Right atrium auricular region (tissue), 2 donors: ENCODE data around the gene DGAT2. TPM values are rescaled to one million over a fixed set of nuclear protein-coding genes. Genes with fewer than 3 reads are reported as not detected.

Experiments
- DNase-seq: peaks from one replicate; pipeline ENCODE4 v3.0.0-alpha.2; 2019; ENCODE audit warnings: low spot score
- H3K27ac ChIP-seq, 2 donors: fragments of 200-600 bp; sonication (generic); 1 replicate in 1 of 2; 2 replicates in 1 of 2; pipeline ENCODE4 v1.5.1; 2016 to 2019
- H3K27me3 ChIP-seq, 2 donors: fragments of 200-600 bp; sonication (generic); one replicate each; pipeline versions ENCODE4 v1.5.1 to v1.6.0; 2017 to 2019
- H3K36me3 ChIP-seq: fragments of 200-600 bp; sonication (generic); one replicate; pipeline ENCODE4 v1.5.1; 2016
- H3K4me1 ChIP-seq, 2 donors: fragments of 200-600 bp; sonication (generic); one replicate each; pipeline versions ENCODE4 v1.5.1 to v1.6.0; 2017 to 2019
- H3K4me3 ChIP-seq, 2 donors: fragments of 200-600 bp; sonication (generic); 1 replicate in 1 of 2; 2 replicates in 1 of 2; pipeline ENCODE4 v1.5.1; 2017 to 2019; ENCODE audit warnings: mild to moderate bottlenecking in 1 of 2, moderate library complexity in 1 of 2
- H3K9me3 ChIP-seq, 2 donors: fragments of 200-600 bp; sonication (generic); one replicate each; pipeline ENCODE4 v1.5.1; 2019
- total RNA-seq, 2 donors: library from RNA; depleted of rRNA; stranded (reverse); fragments of >200 nt; gene quantifications; one replicate each; pipeline ENCODE4 v1.1.0, GENCODE V29; 2016
- TF ChIP-seq, protein P1 (sequence below), 2 donors: fragments of 200-600 bp; sonication (generic); IDR thresholded peaks; one replicate each; pipeline ENCODE4 v1.5.1; 2019; ENCODE audit warnings: antibody characterized with exemption in 2 of 2

The DGAT2 gene, protein sequence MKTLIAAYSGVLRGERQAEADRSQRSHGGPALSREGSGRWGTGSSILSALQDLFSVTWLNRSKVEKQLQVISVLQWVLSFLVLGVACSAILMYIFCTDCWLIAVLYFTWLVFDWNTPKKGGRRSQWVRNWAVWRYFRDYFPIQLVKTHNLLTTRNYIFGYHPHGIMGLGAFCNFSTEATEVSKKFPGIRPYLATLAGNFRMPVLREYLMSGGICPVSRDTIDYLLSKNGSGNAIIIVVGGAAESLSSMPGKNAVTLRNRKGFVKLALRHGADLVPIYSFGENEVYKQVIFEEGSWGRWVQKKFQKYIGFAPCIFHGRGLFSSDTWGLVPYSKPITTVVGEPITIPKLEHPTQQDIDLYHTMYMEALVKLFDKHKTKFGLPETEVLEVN
- 10 to 100 TPM in 1 of 2 donors, 1 to 10 TPM in 1; 2.7 to 27.7 TPM for total RNA-seq

DNA sequence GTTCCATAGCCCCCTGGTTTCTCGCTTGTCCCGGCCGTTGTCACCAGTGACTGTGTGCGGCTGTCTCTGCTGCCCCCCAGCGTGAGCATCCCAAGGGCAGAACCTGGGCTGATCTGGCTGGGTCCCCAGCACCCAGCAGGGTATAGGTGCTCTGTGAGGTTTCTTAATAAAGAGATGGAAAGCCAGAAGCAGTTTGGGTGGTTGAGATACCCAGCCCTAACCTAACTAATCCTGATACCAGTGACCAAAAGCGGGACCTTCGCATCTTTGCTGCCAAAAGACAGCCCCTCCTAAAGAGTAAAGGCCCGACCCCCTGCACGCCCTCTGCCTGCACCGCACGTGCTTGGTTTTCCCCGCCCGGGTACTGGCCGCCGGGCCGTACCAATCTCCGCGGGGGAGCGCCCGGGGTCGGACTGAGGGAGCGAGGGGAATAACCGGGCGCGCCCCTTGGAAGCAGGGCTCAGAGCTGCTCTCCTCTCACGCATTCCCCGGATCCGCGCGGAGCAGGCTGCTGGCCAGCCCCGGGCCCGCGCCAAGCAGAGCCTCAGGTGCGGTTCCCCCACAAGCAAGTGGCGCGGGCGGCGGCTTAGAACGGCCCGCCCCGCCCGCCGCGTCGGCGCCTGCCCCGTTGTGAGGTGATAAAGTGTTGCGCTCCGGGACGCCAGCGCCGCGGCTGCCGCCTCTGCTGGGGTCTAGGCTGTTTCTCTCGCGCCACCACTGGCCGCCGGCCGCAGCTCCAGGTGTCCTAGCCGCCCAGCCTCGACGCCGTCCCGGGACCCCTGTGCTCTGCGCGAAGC lies at the start of gene DGAT2:
Gene DGAT2, plus strand, starts transcription at position 667 of the 797 bp plus-strand sequence. CDS start 214 bp downstream, outside the sequence.
- no peaks in the 10 kb centered on the region for H3K36me3 ChIP-seq
- H3K4me1 ChIP-seq = peaks cover 0 to 18% of the 10 kb centered on the region in 2 donors
- no peaks in the 10 kb centered on the region for H3K9me3 ChIP-seq
- peak within 1 kb of the TSS; percentile 40 to 54 for H3K4me3 ChIP-seq
- DNase-seq = peak; percentile 70
- H3K27me3 ChIP-seq = no peaks in the 10 kb centered on the region
- TF ChIP-seq, protein P1, sequence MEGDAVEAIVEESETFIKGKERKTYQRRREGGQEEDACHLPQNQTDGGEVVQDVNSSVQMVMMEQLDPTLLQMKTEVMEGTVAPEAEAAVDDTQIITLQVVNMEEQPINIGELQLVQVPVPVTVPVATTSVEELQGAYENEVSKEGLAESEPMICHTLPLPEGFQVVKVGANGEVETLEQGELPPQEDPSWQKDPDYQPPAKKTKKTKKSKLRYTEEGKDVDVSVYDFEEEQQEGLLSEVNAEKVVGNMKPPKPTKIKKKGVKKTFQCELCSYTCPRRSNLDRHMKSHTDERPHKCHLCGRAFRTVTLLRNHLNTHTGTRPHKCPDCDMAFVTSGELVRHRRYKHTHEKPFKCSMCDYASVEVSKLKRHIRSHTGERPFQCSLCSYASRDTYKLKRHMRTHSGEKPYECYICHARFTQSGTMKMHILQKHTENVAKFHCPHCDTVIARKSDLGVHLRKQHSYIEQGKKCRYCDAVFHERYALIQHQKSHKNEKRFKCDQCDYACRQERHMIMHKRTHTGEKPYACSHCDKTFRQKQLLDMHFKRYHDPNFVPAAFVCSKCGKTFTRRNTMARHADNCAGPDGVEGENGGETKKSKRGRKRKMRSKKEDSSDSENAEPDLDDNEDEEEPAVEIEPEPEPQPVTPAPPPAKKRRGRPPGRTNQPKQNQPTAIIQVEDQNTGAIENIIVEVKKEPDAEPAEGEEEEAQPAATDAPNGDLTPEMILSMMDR (IDR thresholded peaks at IDR 0.05) = peak in 1 of 2 donors; percentile 51
- peak within 1 kb of the TSS; percentile 2 to 16 for H3K27ac ChIP-seq

DNA sequence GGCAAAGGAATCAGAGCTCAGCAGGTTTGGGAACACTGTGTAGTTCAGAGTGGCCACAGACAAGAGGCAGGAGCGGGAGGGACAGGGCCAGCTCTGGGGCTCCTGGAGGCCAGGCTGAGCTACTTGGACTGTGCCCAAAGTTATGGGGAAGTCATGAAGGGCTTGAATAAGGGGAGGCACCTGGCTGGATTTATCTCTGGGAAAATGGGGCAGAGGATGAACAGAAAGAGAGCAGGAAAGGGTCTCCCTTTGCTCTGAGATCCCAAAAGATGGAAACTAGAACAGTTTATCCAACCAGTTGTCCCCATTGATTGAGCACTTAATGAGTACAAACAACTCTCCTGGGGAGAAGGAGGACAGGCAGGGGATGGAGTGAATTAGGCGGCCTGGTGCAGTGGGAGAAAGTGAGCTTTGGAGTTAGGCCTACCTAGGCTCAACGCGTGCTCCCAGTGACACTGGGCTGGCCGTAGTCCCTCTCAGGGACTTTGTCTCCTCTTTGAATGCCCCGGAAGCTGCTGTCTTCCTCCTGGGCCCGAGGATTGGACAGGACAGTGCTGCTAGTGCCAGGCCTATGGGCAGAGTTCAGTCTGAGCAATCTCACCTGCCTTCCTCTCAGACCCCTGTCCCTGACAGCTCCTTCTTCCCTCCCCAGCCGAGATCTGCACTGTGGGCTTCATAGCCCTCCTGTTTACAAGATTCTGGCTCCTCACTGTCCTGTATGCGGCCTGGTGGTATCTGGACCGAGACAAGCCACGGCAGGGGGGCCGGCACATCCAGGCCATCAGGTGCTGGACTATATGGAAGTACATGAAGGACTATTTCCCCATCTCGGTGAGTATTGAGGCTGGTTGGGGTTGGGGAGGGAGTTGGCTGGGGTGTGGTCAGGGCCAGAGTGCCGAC lies 49.0 kb upstream of the DGAT2 start:
- no peak overlapping the region for H3K4me3 ChIP-seq
- DNase-seq = no peak
- no peaks in the 10 kb centered on the region for H3K36me3 ChIP-seq
- TF ChIP-seq, protein P1 (IDR thresholded peaks at IDR 0.05) = no peak
- H3K9me3 ChIP-seq = no peaks in the 10 kb centered on the region
- no peaks in the 10 kb centered on the region for H3K4me1 ChIP-seq
- no peak overlapping the region for H3K27ac ChIP-seq
- H3K27me3 ChIP-seq = no peaks in the 10 kb centered on the region

DNA sequence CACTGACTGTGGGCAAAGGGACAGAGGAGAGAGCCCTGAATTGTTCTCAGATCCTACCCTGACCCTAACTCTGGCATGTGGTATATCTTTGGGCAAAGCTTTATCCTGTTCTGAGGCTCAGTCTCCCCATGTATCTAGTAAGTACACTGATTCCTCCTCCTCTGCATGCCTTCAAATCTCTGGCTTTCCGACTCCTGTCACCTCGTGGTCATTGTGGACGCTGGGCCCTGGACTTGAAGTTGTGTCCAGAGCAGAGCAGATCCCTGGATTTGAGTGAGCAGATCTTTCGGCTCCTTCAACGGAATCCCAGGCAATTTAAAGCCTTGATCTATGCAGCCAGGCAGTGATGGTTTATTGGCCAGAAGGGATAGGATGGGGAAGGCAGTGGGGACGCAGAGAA lies 47.9 kb upstream of the DGAT2 start:
- H3K4me3 ChIP-seq = no peak overlapping the region
- no peaks in the 10 kb centered on the region for H3K36me3 ChIP-seq
- no peak for DNase-seq
- H3K27ac ChIP-seq = no peak overlapping the region
- TF ChIP-seq, protein P1 (IDR thresholded peaks at IDR 0.05) = no peak
- H3K4me1 ChIP-seq = no peaks in the 10 kb centered on the region
- H3K27me3 ChIP-seq = no peaks in the 10 kb centered on the region
- H3K9me3 ChIP-seq = no peaks in the 10 kb centered on the region

DNA sequence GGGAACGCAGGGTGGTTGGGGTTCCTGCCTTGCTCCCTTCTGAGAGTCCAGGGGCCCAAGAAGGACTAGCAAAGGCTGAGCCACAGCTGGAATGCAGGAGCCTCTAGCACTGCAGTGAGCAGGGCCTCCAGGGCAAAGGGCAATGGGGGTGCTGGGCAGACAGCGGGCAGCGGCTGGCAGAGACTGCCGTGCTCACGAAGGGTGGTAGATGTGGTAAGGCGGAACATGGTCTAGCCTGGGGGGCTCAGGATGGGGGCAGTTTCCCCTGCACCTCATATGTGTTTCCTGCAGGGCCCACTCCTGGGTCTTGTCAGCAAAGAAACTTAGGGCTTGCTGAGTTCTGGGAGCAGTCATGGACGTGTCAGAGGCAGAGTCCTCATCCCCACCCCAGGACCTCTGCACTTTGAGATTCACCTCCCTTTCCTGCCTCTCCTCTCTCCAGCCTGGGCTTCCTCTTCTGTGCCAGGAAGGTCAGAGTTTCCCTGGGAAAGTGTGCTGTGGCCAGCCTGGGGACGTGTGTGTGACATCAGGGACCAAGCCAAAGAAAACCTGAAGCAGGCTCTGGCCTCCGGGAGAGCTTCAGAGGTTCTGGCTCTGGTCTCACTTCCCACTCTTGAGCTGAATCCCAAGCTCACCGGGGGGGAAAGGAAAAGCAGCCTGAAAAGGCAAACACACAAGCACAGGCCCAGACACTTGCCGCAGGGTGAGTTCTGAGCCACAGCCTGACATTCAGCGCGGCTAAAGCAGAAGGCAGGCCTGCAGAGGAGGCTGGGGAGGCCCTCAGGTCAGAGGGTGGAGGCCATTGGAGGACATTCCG lies 46.5 kb upstream of the DGAT2 start:
- H3K9me3 ChIP-seq = no peaks in the 10 kb centered on the region
- TF ChIP-seq, protein P1 (IDR thresholded peaks at IDR 0.05) = no peak
- no peak for DNase-seq

DNA sequence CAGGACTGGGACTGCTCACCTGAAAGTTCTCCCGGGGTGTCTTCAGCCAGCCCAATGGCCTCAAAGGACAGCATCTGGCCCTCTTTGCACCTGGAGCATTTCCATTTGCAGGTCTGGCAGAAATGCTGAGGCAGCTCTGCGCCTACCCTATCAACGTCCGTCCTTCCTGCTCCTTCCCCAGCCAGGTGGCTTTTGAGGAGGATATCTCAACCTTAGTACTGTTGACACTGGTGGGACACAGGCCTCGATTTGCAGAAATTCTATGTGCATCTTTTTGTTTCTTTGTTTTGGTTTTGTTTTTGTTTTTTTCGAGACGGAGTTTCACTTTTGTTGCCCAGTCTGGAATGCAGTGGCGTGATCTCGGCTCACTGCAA lies 45.9 kb upstream of the DGAT2 start:
- no peak for DNase-seq
- Histone ChIP-seq H3K27me3 (no peaks in the 10 kb centered on the region), H3K27ac (no peak overlapping the region), H3K4me3 (no peak overlapping the region), H3K4me1 (no peaks in the 10 kb centered on the region), H3K36me3 (no peaks in the 10 kb centered on the region), H3K9me3 (no peaks in the 10 kb centered on the region)
- TF ChIP-seq, protein P1 (IDR thresholded peaks at IDR 0.05) = no peak

More for the DNA sequence above, 46.5 kb upstream of the DGAT2 start:
- Histone ChIP-seq H3K27ac (no peak overlapping the region), H3K4me3 (no peak overlapping the region), H3K36me3 (no peaks in the 10 kb centered on the region), H3K27me3 (no peaks in the 10 kb centered on the region), H3K4me1 (no peaks in the 10 kb centered on the region)
